Fibroblast of mammary gland (primary cell): Measurements from ENCODE around the gene CPTP.

ENCODE experiments used
- DNase-seq: peaks from one replicate; pipeline ENCODE4 v3.0.0-alpha.2; 2010; ENCODE audit warnings: low read depth
- H3K4me3 ChIP-seq: 2 replicates; pipeline ENCODE4 v1.5.1; 2011; ENCODE audit warnings: low read depth, mild to moderate bottlenecking, low read length, moderate library complexity; ENCODE audit not compliant: control insufficient read depth
- TF ChIP-seq, protein P1 (sequence below): conservative IDR thresholded peaks from 2 replicates; pipeline ENCODE4 v1.5.1; 2011; ENCODE audit warnings: low read depth, low read length, inconsistent platforms; ENCODE audit not compliant: control insufficient read depth, insufficient read depth

The CPTP gene

DNA sequence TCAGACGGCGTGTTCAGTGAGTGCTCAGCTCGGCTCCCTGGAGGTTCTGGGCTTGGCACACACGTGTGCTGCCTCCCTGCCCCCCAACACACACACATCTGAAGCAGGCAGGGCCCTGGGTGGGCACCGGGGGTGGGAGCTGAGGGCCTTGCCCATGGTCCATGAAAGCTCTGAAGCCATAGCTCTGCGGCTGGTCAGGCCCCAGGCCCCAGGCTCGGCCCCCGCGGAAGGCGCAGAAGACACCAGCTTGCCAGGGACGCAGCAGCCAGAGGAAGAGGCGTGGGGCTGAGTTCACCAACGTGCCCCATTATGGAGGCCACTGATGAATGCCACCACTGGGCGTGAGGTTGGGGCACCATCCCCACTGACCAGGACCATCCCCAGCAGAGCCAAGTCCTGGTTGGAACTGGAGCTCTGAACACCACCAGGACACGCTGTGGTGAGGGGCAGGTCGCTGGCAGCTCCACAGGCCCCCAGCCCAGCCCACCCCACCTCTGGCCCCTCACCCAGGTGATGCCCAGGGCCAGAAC, 46.2 kb downstream of the CPTP start:
- no peak for DNase-seq
- TF ChIP-seq, protein P1, sequence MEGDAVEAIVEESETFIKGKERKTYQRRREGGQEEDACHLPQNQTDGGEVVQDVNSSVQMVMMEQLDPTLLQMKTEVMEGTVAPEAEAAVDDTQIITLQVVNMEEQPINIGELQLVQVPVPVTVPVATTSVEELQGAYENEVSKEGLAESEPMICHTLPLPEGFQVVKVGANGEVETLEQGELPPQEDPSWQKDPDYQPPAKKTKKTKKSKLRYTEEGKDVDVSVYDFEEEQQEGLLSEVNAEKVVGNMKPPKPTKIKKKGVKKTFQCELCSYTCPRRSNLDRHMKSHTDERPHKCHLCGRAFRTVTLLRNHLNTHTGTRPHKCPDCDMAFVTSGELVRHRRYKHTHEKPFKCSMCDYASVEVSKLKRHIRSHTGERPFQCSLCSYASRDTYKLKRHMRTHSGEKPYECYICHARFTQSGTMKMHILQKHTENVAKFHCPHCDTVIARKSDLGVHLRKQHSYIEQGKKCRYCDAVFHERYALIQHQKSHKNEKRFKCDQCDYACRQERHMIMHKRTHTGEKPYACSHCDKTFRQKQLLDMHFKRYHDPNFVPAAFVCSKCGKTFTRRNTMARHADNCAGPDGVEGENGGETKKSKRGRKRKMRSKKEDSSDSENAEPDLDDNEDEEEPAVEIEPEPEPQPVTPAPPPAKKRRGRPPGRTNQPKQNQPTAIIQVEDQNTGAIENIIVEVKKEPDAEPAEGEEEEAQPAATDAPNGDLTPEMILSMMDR = no peak
- no peak overlapping the region for H3K4me3 ChIP-seq

GRCh38 chr1:1371364-1371745, 46.8 kb downstream of the CPTP start:
- peak; percentile 56 for DNase-seq
- H3K4me3 ChIP-seq = no peak overlapping the region

GRCh38 chr1:1371746-1372711, 47.4 kb downstream of the CPTP start:
- DNase-seq = peak; percentile 44
- no peak overlapping the region for H3K4me3 ChIP-seq
- TF ChIP-seq, protein P1 = peak; percentile 76

More at GRCh38 chr1:1371364-1371745, 46.8 kb downstream of the CPTP start:
- TF ChIP-seq, protein P1 = no peak

DNA sequence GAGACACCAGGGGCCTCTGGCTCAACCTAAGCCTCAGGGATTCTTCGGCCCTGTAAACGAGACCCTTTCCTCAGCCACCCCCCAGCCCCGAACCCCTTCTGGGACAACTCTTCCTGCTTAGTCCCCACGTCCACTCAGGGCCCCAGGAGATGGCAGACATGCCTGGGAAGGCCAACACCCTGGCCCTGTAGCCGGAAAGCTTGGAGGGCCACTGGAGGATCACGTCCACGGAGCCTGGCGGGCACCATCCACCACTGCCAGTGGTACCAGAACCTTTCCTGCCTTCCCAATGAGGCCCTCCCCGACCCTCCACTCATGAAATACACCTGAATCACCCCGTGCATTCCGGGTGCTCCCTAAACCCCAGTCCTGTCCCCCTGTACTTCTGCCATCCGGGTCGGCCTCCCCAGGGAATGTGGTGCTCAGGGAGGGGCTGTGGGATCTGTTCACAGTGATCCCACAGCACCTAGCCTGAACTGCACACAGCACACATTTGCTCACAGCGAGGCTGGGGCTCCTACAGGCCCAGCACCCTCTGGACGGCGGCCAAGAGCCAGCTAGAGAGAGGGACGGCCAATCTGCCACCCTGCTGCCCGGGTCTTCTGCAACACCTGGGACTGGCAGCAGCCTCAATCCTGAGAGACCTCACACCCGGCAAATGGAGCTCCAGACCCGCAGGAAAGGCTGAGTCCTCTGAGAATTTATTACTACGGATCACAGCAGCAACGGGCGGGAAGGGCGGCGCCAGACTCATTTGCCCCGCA, 48.6 kb downstream of the CPTP start:
- no peak for DNase-seq
- TF ChIP-seq, protein P1 = no peak
- H3K4me3 ChIP-seq = peak overlapping the region; percentile 79

DNA sequence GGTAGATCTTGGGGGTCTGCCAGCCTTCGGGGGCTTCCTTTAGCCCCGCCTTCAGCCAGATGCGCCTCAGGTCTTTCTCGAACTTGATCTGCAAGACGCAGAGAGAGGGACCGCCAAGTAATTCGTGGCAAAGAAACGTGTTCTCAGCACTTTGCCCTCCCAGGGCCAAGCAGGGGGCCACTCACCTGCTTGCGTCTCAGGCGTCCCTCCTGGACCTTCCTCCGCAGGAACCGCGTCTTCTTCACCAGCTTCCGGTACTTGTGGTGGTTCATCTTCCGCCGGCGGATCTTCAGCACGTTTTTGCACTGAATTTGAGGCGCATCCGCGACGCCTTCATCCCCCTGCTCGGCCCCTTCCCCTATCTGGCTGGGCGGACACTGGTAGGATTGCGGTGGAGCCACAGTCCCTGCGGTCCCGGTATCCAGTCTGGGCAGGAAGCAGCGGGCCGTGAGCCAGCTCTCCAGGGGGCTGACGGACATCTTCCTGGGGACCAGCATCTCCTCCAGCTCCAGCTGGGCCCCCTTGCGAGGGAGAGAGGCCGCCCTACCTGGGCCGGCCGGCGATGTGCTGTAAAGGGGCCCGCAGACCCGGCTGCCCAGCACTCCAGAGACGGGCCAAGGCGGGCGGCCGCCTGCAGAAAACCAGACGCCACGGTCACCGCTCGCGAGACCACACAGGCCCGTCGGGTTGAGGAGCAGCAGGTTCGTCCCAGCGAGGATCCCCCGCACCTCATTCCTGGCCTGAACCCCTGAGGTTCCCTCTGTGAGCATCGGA, 49.4 kb downstream of the CPTP start:
- TF ChIP-seq, protein P1 = no peak
- H3K4me3 ChIP-seq = peak overlapping the region; percentile 79
- DNase-seq = no peak

DNA sequence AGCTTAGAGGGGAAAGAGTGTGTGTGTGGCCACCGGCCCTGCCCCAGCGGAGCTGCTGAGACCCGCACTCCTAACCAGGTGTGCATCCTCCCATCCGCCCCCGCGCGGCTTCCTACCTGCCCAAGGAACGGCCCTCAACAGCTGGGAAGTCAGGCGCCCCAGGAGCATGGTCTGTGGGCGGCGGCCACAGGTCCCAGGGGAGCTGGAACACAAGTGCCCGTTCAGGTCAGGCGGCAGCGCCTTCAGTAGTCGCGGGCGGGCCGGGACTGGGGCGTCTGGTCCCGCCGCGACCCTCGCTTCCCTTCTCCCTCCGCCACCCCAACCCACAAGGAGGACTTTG, 50.0 kb downstream of the CPTP start:
- H3K4me3 ChIP-seq = peak overlapping the region; percentile 79
- TF ChIP-seq, protein P1 = no peak
- DNase-seq = no peak
